Lower lobe of right lung (tissue), 2 donors: ENCODE results near the gene LRP1B. TPM values are rescaled to one million over a fixed set of nuclear protein-coding genes. Genes with fewer than 3 reads are reported as not detected.

ENCODE experiments used
- ATAC-seq, 2 donors: fragments of 200-7000 bp; cut with Tn5 transposase; one replicate each; pipeline ENCODE4 v1.9.1; 2020 to 2022; ENCODE audit warnings: mild to moderate bottlenecking in 2 of 2, moderate library complexity in 2 of 2
- DNase-seq: peaks from one replicate; pipeline ENCODE4 v3.0.0-alpha.2; 2020
- H3K27ac ChIP-seq: fragments of 200-600 bp; one replicate; pipeline ENCODE4 v1.8.0; 2022
- H3K27me3 ChIP-seq: fragments of 200-600 bp; one replicate; pipeline ENCODE4 v1.8.0; 2022; ENCODE audit warnings: low read depth
- H3K36me3 ChIP-seq: fragments of 200-600 bp; one replicate; pipeline ENCODE4 v1.8.0; 2022; ENCODE audit warnings: mild to moderate bottlenecking
- H3K4me1 ChIP-seq: fragments of 200-600 bp; one replicate; pipeline ENCODE4 v1.8.0; 2022
- H3K4me3 ChIP-seq: fragments of 200-600 bp; one replicate; pipeline ENCODE4 v1.8.0; 2022; ENCODE audit warnings: mild to moderate bottlenecking
- H3K9me3 ChIP-seq: fragments of 200-600 bp; one replicate; pipeline ENCODE4 v1.8.0; 2022
- intact Hi-C: fragments of 100-400 bp; cut with DNase I; formaldehyde crosslinking; loops from one replicate; pipeline ENCODE4 v1.11.0; 2022
- total RNA-seq: library from RNA; stranded (reverse); fragmentation: NEBNext Ultra II Directional; extraction: Animal tissue kit (Norgen Biotek cat#: 25700); gene quantifications from one replicate; pipeline ENCODE4 v1.2.1, GENCODE V29; 2021
- TF ChIP-seq, protein P1 (sequence below): fragments of 200-600 bp; IDR thresholded peaks from one replicate; pipeline ENCODE4 v1.8.0; 2022; ENCODE audit warnings: antibody characterized with exemption, mild to moderate bottlenecking
- donor health status: DM: no; HTN: yes; CAD: no; lungs with severe emphysema.

LRP1B gene
- total RNA-seq, 1 donor from 2014 or later: 0.09 TPM

DNA sequence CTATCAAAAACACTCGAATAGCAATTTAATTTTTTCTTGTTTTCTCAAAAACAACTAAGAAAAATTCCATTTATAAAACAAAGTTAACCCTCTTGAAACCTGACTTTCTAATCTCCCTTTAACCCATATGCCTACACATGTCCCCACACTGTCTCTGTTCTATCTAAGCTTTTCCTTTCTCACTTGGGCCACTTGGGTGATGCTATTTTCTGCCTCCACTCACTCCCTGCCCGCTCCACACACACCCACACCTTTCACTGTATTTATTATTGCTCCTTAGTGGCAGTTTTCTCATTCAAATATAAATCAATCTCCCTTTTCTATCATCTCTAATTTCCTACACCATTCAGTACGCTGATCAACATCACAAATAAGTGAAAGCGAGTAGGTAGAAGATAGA, 531.1 kb downstream of the LRP1B start:
- DNase-seq (no peak), ATAC-seq (no peak)
- Histone ChIP-seq H3K36me3 (no peaks in the 10 kb centered on the region), H3K4me3 (no peak overlapping the region), H3K9me3 (no peaks in the 10 kb centered on the region), H3K4me1 (no peaks in the 10 kb centered on the region), H3K27ac (no peak overlapping the region), H3K27me3 (no peaks in the 10 kb centered on the region)
- intact Hi-C loops: no loop called here
- TF ChIP-seq, protein P1, sequence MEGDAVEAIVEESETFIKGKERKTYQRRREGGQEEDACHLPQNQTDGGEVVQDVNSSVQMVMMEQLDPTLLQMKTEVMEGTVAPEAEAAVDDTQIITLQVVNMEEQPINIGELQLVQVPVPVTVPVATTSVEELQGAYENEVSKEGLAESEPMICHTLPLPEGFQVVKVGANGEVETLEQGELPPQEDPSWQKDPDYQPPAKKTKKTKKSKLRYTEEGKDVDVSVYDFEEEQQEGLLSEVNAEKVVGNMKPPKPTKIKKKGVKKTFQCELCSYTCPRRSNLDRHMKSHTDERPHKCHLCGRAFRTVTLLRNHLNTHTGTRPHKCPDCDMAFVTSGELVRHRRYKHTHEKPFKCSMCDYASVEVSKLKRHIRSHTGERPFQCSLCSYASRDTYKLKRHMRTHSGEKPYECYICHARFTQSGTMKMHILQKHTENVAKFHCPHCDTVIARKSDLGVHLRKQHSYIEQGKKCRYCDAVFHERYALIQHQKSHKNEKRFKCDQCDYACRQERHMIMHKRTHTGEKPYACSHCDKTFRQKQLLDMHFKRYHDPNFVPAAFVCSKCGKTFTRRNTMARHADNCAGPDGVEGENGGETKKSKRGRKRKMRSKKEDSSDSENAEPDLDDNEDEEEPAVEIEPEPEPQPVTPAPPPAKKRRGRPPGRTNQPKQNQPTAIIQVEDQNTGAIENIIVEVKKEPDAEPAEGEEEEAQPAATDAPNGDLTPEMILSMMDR: no peak

DNA sequence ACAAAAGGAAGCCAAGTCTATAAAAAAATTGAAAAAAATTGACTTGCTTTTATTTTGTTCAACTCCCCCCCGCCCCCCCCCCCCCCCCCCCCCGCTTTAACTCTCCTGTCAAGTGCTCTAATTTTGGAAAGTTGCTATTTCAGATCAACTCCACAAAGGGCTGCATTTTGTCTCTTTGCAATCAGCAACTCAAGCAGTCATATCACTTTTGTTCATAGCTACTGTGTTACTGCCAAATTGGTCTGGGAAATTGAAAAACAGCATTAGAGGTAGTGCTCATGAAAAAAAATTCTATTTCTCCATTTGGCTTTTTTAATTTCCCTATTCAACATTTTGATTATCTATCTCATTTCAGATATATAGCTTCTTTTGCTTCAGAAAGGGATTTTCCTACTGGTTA, 531.8 kb downstream of the LRP1B start:
- TF ChIP-seq, protein P1: no peak
- H3K27ac ChIP-seq: no peak overlapping the region
- intact Hi-C loops: no loop called here
- no peaks in the 10 kb centered on the region for H3K36me3 ChIP-seq
- ATAC-seq (no peak), DNase-seq (no peak)
- H3K9me3 ChIP-seq: no peaks in the 10 kb centered on the region
- no peaks in the 10 kb centered on the region for H3K27me3 ChIP-seq
- H3K4me1 ChIP-seq: no peaks in the 10 kb centered on the region
- H3K4me3 ChIP-seq: no peak overlapping the region

DNA sequence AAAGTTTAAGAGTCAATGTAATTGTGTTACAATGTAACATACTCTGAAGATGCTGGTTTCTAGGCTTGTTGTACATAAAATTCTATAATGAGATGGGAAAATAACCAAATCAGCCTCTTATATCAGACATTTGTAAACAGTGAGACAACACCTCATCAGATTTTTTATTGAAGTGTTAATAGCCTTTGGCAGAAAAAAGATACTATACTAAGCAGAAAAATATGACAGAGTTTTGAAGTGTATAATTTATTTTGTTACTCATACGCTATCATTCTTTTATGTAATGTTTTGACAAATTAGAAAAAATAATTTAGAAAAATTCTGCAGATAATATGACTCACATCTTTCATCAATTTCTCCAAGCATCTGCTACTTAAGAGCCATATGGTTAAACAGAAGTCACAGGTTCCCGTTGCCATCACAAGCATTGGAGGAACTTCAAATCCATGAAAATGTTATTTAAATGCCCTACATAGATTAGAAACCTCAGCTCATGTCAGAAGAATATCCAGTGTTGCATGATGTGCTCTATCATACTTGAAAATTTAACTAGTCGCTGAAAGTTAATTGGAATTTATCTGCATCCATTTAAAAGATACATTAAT, 535.4 kb downstream of the LRP1B start:
- no peak for ATAC-seq
- no peak for DNase-seq

DNA sequence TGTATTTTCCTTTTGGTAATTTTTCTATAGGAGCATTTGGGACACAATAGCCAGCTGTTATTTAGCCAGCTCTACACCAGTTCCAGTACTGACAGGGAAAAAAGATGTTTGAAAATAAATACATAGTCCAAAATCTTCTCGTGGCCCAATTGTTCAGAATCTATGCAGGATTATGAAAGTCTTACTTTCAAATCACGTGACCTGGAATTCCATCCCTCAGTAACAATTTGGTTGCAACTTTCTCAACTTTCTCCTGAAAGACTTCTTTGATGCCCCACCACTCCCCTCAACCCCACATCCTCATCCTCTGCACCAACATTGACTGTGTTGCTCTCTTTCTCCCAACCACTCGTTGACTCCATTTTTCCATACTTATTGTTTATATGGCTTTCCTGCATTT, 539.0 kb downstream of the LRP1B start:
- Histone ChIP-seq H3K4me1 (no peaks in the 10 kb centered on the region), H3K9me3 (no peaks in the 10 kb centered on the region), H3K36me3 (no peaks in the 10 kb centered on the region), H3K27ac (no peak overlapping the region), H3K4me3 (no peak overlapping the region), H3K27me3 (no peaks in the 10 kb centered on the region)
- TF ChIP-seq, protein P1: no peak
- ATAC-seq (no peak), DNase-seq (no peak)
- intact Hi-C loops: no loop called here

More for the DNA sequence above, 535.4 kb downstream of the LRP1B start:
- Histone ChIP-seq H3K27ac (no peak overlapping the region), H3K4me1 (no peaks in the 10 kb centered on the region), H3K9me3 (no peaks in the 10 kb centered on the region), H3K4me3 (no peak overlapping the region), H3K27me3 (no peaks in the 10 kb centered on the region), H3K36me3 (no peaks in the 10 kb centered on the region)
- intact Hi-C loops: no loop called here
- TF ChIP-seq, protein P1: no peak

DNA sequence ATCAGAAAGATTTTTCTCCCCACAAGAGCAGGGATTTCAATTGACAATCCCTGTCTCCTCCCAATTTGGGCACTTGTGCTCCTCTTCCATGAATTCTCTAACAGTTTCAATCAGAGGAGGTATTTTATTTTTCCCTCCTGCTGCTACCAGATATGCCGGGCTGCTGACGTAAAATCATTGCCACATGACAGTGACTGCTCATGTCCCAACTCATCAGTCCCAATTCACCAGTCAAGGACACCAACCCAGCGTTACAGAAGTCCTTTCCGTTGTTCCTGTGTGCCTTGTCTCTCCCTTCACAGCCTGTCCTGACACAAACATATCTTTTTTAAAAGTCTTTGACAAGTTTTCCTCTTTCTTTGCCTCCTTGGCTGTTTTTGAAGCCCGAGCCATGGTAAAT, 540.2 kb downstream of the LRP1B start:
- no peak for ATAC-seq
- TF ChIP-seq, protein P1: no peak
- Histone ChIP-seq H3K4me3 (no peak overlapping the region), H3K9me3 (no peaks in the 10 kb centered on the region), H3K36me3 (no peaks in the 10 kb centered on the region), H3K27me3 (no peaks in the 10 kb centered on the region), H3K27ac (no peak overlapping the region), H3K4me1 (no peaks in the 10 kb centered on the region)
- intact Hi-C loops: no loop called here
- DNase-seq: no peak
